ENCODE results near the gene STXBP5.

The STXBP5 gene

GRCh38 chr6:147220345-147220744, 16.1 kb downstream of the STXBP5 start:
- no peak for DNase-seq (ENCODE audit: low read depth in 2 of 2)
- H3K4me3 ChIP-seq (replicated peaks in 1 of 2; ENCODE audit: low read depth in 2 of 2, low read length in 2 of 2) = no peak overlapping the region
- TF ChIP-seq, protein P1, sequence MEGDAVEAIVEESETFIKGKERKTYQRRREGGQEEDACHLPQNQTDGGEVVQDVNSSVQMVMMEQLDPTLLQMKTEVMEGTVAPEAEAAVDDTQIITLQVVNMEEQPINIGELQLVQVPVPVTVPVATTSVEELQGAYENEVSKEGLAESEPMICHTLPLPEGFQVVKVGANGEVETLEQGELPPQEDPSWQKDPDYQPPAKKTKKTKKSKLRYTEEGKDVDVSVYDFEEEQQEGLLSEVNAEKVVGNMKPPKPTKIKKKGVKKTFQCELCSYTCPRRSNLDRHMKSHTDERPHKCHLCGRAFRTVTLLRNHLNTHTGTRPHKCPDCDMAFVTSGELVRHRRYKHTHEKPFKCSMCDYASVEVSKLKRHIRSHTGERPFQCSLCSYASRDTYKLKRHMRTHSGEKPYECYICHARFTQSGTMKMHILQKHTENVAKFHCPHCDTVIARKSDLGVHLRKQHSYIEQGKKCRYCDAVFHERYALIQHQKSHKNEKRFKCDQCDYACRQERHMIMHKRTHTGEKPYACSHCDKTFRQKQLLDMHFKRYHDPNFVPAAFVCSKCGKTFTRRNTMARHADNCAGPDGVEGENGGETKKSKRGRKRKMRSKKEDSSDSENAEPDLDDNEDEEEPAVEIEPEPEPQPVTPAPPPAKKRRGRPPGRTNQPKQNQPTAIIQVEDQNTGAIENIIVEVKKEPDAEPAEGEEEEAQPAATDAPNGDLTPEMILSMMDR (IDR thresholded peaks at IDR 0.05; ENCODE audit: low read depth, low read length) = no peak

GRCh38 chr6:147221739-147222138, 17.5 kb downstream of the STXBP5 start:
- TF ChIP-seq, protein P1 (IDR thresholded peaks at IDR 0.05; ENCODE audit: low read depth, low read length) = no peak
- no peak for DNase-seq (ENCODE audit: low read depth in 2 of 2)
- H3K4me3 ChIP-seq (replicated peaks in 1 of 2; ENCODE audit: low read depth in 2 of 2, low read length in 2 of 2) = no peak overlapping the region

- TF ChIP-seq, protein P1 (IDR thresholded peaks at IDR 0.05; ENCODE audit: low read depth, low read length) = peak; percentile 56
- no peak overlapping the region for H3K4me3 ChIP-seq (replicated peaks in 1 of 2; ENCODE audit: low read depth in 2 of 2, low read length in 2 of 2)
- peak; percentile 39 to 57 for DNase-seq (ENCODE audit: low read depth in 2 of 2)
Observed at GRCh38 chr6:147222160-147222838, 18.1 kb downstream of the STXBP5 start.

DNA sequence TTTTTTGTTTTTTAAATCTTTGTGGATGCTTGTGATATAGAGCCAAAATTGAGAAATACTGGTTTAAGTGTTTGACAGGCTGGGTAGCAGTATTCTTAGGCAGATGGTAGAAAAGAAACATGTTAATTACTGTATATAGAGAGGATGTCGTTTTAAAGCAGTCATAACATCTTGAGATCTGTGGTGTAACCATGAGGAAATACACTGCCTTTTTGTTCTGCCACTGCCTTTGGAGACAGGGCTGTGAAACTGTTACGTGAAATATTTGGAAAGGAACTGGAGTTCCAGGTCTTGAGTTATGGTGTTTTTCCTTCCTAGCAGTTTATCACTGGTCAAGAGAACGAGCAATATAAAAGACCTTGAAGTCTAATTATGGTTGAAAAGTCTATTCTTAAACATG, 19.5 kb downstream of the STXBP5 start:
- TF ChIP-seq, protein P1 (IDR thresholded peaks at IDR 0.05; ENCODE audit: low read depth, low read length) = no peak
- no peak overlapping the region for H3K4me3 ChIP-seq (replicated peaks in 1 of 2; ENCODE audit: low read depth in 2 of 2, low read length in 2 of 2)
- DNase-seq (ENCODE audit: low read depth in 2 of 2) = no peak

- no peak for DNase-seq (ENCODE audit: low read depth in 2 of 2)
- TF ChIP-seq, protein P1 (IDR thresholded peaks at IDR 0.05; ENCODE audit: low read depth, low read length) = no peak
- H3K4me3 ChIP-seq (replicated peaks in 1 of 2; ENCODE audit: low read depth in 2 of 2, low read length in 2 of 2) = no peak overlapping the region
Observed at GRCh38 chr6:147226163-147226724, 22.0 kb downstream of the STXBP5 start.

DNA sequence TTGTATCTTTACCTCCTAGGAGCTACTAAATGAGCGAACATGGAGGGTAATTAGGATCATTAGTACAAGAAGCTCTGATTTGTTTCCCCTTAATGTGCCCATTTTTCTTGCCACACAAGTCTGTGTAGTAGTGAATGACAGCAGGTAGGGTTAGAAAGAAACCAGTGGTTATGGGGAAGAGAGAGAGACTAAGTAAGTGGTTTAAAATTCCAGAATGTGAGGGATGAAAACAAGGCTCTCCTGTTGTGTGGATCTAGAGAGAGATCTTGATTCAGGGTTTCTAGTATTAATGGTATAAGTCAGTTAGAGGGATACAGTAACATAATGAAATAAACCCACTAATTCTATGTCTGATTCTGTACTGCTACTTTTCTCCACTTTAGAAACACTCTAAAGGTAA, 22.7 kb downstream of the STXBP5 start:
- no peak overlapping the region for H3K4me3 ChIP-seq (replicated peaks in 1 of 2; ENCODE audit: low read depth in 2 of 2, low read length in 2 of 2)
- DNase-seq (ENCODE audit: low read depth in 2 of 2) = no peak
- TF ChIP-seq, protein P1 (IDR thresholded peaks at IDR 0.05; ENCODE audit: low read depth, low read length) = no peak
